SK-N-MC (cell line): ENCODE data around the gene KNG1.

Experiments used
- DNase-seq: peaks from one replicate; pipeline ENCODE4 v3.0.0-alpha.2; 2011; ENCODE audit warnings: low read depth, low spot score
- H3K27ac ChIP-seq: fragments of 200-600 bp; sonication (generic); 2 replicates; pipeline ENCODE4 v1.5.1; 2016; ENCODE audit warnings: mixed run types
- H3K36me3 ChIP-seq: fragments of 200-600 bp; sonication (generic); 2 replicates; pipeline ENCODE4 v1.6.1; 2017; ENCODE audit warnings: antibody characterized with exemption, low read length, mixed read lengths; ENCODE audit not compliant: insufficient read depth
- H3K4me3 ChIP-seq: fragments of 200-600 bp; sonication (generic); 2 replicates; pipeline ENCODE4 v1.5.1; 2016
- H3K9ac ChIP-seq: fragments of 200-600 bp; sonication (generic); 2 replicates; pipeline ENCODE4 v1.8.0; 2017; ENCODE audit warnings: mixed run types, mixed read lengths; ENCODE audit not compliant: insufficient read length
- H3K9me3 ChIP-seq: fragments of 200-600 bp; sonication (generic); 2 replicates; pipeline ENCODE4 v1.6.1; 2017; ENCODE audit warnings: low read depth, mild to moderate bottlenecking, antibody characterized with exemption, low read length, moderate library complexity, mixed read lengths
- EZH2 ChIP-seq: fragments of 200-600 bp; sonication (generic); IDR thresholded peaks from one replicate; pipeline ENCODE4 v1.6.1; 2017; ENCODE audit warnings: antibody characterized with exemption
- FOXP2 ChIP-seq: optimal IDR thresholded peaks from 2 replicates; pipeline ENCODE3; 2011; ENCODE audit warnings: mild to moderate bottlenecking, moderate library complexity; ENCODE audit not compliant: insufficient read depth; ENCODE audit errors: extremely low read length, control extremely low read depth
- POLR2AphosphoS5 ChIP-seq: IDR thresholded peaks from 2 replicates; pipeline ENCODE4 v1.6.1; 2012; ENCODE audit warnings: mild to moderate bottlenecking, low read depth, low read length, borderline replicate concordance

KNG1 gene

DNA sequence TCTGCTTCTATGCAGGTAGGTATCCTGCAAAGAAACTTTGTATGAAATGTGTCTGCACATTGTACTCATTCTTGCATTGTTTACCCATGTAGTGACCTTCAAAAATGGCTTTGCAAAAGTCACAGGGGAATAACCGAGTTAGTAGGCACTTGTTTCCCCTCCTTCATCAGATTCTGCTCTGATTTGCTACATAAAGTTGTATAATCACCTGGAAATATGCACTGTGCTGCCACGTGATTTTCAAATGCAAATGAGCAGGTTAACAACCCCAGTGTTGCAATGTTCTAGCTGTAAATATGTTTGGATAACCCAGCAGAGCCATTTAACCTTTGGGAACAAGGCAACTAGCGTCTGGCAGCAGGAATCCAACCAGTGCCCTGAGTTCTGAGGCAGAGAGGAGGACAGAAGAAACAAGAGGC is at the start of gene KNG1:
Gene KNG1, plus strand, starts transcription at position 321 of the 419 bp plus-strand sequence. CDS start 184 bp downstream, outside the sequence.
- no peaks in the 10 kb centered on the region for H3K9me3 ChIP-seq
- H3K9ac ChIP-seq: no peak within 1 kb of the TSS
- TF ChIP-seq POLR2AphosphoS5 (no peak), EZH2 (no peak), FOXP2 (no peak)
- no peak within 1 kb of the TSS for H3K27ac ChIP-seq
- no peak within 1 kb of the TSS for H3K4me3 ChIP-seq
- H3K36me3 ChIP-seq: no peaks in the 10 kb centered on the region
- no peak for DNase-seq

DNA sequence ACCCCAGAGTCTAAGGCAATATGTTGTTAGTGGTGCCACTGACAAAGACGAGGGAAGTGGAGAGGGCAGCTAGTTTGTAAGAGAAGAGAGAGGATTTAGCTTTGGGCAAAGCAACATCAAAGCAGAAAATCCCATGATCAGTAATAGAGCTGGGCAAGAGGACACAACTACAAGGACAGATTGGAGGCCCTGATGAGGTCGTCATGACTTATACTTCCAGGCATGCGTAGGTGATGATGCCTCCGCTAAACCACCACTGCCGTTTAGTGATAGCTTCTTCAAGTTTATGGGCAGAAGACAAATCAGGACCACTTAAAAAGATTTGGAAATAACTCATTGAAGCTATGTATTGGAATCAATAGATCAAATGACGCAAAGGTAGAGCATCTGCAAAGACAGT is 48.7 kb upstream of the KNG1 start:
- no peaks in the 10 kb centered on the region for H3K9me3 ChIP-seq

DNA sequence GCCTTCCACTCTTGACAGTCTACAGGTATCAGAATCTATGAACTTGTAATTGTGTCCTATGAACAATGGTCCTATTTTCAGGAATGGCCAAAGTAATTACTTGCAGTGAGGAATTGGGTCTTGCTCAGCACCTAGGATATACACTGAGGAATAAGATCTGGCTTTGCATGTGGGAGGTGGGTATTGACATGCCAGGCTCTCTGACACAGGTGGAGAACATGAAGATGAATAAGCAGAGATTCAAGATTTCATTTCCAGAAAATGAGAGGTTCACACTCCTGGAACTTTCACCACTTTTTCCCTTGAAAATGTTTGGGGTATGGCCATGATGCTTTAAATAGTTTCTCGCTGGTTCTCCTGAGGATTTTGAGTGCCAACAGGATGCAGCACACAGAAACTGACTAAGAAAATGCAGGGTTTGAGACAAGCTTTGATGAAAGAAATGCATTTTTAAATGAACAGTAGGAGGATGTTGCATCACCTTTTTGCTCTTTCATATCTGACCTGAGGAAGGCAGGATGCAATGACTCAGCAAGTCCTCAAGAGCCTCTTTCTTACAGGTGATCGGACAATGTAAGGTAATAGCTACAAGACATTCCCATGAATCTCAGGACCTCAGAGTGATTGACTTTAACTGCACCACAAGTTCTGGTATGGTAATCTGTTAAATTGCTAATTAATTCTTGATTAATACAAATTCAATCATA is 47.6 kb upstream of the KNG1 start:
- DNase-seq: no peak

More for the DNA sequence above, 48.7 kb upstream of the KNG1 start:
- Histone ChIP-seq H3K9ac (no peak overlapping the region), H3K36me3 (no peaks in the 10 kb centered on the region), H3K4me3 (no peak overlapping the region), H3K27ac (no peak overlapping the region)
- no peak for DNase-seq
- TF ChIP-seq FOXP2 (no peak), POLR2AphosphoS5 (no peak), EZH2 (no peak)

DNA sequence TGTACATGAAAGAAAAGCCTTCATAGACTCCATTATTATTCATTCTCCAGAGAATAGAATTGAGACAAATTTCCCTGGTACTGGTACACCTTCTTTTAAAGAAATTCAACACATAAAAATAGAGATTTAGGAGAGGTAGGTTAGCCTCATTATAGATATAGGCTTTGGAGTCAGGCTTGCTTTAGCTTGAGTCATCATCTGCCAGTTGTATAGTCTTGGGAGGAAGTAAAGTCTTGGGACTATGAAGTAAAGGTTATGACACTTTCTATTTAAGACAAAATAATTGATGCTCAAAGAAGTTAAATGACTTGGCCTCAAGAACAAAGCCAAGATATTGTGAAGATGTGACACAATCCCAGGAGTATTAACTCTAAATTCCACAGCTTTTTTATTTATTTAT is 47.0 kb upstream of the KNG1 start:
- H3K9ac ChIP-seq: no peak overlapping the region
- no peak overlapping the region for H3K27ac ChIP-seq
- H3K36me3 ChIP-seq: no peaks in the 10 kb centered on the region
- no peaks in the 10 kb centered on the region for H3K9me3 ChIP-seq
- no peak for DNase-seq
- H3K4me3 ChIP-seq: no peak overlapping the region
- TF ChIP-seq EZH2 (no peak), POLR2AphosphoS5 (no peak), FOXP2 (no peak)

More for the DNA sequence above, 47.6 kb upstream of the KNG1 start:
- TF ChIP-seq EZH2 (no peak), POLR2AphosphoS5 (no peak), FOXP2 (no peak)
- Histone ChIP-seq H3K36me3 (no peaks in the 10 kb centered on the region), H3K9ac (no peak overlapping the region), H3K9me3 (no peaks in the 10 kb centered on the region), H3K27ac (no peak overlapping the region), H3K4me3 (no peak overlapping the region)

DNA sequence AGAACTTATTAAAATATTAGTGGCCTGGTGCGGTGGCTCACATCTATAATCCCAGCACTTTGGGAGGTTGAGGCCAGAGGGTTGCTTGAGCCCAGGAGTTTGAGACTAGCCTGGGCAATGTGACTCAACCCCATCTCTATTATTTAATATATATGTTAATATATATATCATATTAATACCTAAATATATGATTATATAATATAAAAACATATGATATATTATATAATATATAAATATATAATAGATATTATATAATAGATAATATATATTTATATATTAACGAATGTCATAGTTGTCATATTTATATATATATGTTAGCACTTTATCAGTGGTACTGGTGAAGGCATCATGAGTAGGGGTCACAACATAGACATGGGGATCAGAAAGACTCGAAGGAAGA is 46.1 kb upstream of the KNG1 start:
- Histone ChIP-seq H3K36me3 (no peaks in the 10 kb centered on the region), H3K9me3 (no peaks in the 10 kb centered on the region), H3K4me3 (no peak overlapping the region), H3K27ac (no peak overlapping the region), H3K9ac (no peak overlapping the region)
- DNase-seq: no peak
- TF ChIP-seq EZH2 (no peak), FOXP2 (no peak), POLR2AphosphoS5 (no peak)

DNA sequence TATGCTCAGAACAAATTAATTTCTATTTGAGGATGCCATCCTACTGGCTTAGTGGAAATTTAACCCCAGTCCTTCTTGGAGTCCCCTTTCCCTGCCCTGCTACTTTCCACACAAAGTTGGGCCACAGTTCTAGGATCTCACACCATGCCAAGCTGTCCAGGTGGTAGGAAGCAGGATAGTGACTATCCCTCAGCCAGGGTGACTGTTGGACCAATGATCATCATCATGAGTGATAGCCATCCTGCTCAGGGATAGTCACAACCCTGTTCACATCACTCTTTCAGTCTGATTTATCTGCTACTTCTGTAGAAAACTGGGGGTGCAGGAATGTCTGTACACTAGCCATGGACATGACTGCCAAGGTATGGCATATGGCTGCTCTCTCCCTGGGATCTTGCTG is 38.6 kb upstream of the KNG1 start:
- H3K36me3 ChIP-seq: no peaks in the 10 kb centered on the region
- TF ChIP-seq EZH2: no peak
- TF ChIP-seq POLR2AphosphoS5: no peak
- TF ChIP-seq FOXP2: no peak
- H3K4me3 ChIP-seq: no peak overlapping the region
- H3K9me3 ChIP-seq: no peaks in the 10 kb centered on the region
- no peak for DNase-seq
- H3K9ac ChIP-seq: no peak overlapping the region
- H3K27ac ChIP-seq: no peak overlapping the region

DNA sequence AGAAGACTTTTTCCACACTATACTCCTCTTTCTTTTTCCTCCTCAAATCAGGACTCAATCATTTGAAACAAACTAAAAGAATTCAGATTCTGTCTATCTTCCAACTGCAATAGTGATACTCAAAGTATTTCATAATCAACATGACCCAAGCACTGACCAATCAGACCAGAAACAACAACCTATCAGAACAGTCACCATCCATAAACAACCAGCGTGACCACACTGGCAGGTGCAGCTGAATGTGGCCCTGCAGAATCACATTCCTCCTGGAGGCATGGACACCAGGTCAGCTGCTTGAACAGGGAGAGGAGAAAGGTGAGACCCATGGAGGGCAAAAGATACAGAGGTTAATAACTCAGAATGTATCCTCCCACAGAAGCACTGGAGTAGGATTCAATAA is 38.0 kb upstream of the KNG1 start:
- no peak for DNase-seq
- H3K9ac ChIP-seq: no peak overlapping the region
- H3K4me3 ChIP-seq: no peak overlapping the region
- H3K27ac ChIP-seq: no peak overlapping the region
- H3K9me3 ChIP-seq: no peaks in the 10 kb centered on the region
- no peaks in the 10 kb centered on the region for H3K36me3 ChIP-seq
- TF ChIP-seq FOXP2 (no peak), POLR2AphosphoS5 (no peak), EZH2 (no peak)

DNA sequence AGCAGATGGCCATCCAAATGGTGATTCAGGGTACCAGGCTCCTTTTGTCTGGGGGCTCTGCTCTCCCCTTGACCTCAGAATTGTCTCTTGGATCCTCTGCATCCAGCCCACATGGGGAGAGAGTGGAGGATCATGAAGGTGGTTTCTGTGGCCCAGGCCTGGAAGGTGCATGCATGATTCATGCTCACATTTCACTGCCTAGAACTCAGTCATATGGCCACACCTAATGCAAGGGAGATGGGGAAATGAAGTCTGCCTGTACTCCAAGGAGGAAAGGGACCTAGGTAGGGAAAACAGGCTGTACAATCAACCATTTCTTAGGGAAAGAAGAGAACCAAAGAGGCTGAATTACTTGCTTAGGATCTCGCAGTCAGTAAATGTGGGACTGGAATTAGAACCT is 36.3 kb upstream of the KNG1 start:
- DNase-seq: no peak
- Histone ChIP-seq H3K27ac (no peak overlapping the region), H3K9ac (no peak overlapping the region), H3K36me3 (no peaks in the 10 kb centered on the region), H3K4me3 (no peak overlapping the region), H3K9me3 (no peaks in the 10 kb centered on the region)
- TF ChIP-seq EZH2: no peak
- TF ChIP-seq FOXP2: no peak
- TF ChIP-seq POLR2AphosphoS5: no peak

DNA sequence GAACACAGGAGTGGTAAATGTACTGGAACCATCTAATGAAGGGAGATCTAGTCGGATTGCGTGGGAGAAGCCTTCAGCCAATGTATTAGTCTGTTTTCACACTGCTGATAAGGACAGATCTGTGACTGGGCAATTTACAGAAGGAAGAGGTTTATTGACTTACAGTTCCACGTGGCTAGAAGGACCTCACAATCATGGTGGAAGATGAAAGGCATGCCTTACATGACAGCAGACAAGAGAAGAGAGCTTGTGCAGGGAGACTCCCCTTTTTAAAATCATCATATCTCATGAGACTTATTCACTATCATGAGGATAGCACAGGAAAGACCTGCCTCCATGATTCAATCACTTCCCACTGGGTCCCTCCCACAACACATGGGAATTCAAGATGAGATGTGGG is 34.3 kb upstream of the KNG1 start:
- no peak for TF ChIP-seq FOXP2
- TF ChIP-seq POLR2AphosphoS5: no peak
- no peak for TF ChIP-seq EZH2
- H3K27ac ChIP-seq: no peak overlapping the region
- DNase-seq: no peak
- H3K9ac ChIP-seq: no peak overlapping the region
- H3K36me3 ChIP-seq: no peaks in the 10 kb centered on the region
- H3K9me3 ChIP-seq: no peaks in the 10 kb centered on the region
- no peak overlapping the region for H3K4me3 ChIP-seq
